ENCODE results near the gene ELFN2. TPM values are rescaled to one million over a fixed set of nuclear protein-coding genes. Genes with fewer than 3 reads are reported as not detected.

The ELFN2 gene
- total and polyA plus RNA-seq, 4 experiments from 2014 or later, result 0.32 to 0.55 TPM; not detected in 2

- Histone ChIP-seq H3K36me3 (ENCODE audit: insufficient read depth, low read length) (no peaks in the 10 kb centered on the region), H3K9me3 (ENCODE audit: control insufficient read depth in 1 of 2, low read length in 2 of 2) (no peaks in the 10 kb centered on the region), H3K4me1 (ENCODE audit: insufficient read depth, low read length) (no peaks in the 10 kb centered on the region), H3K27me3 (ENCODE audit: insufficient read depth, low read length) (peaks cover 5% of the 10 kb centered on the region), H3K4me3 (ENCODE audit: low read length in 2 of 2) (no peak overlapping the region), H3K27ac (ENCODE audit: low read depth, low read length) (no peak overlapping the region)
- no peaks in the 10 kb centered on the region for H3K9me3 Mint-ChIP-seq
- intact Hi-C loops (cut with micrococcal nuclease), result no loop called here
- ChIA-PET CTCF (ENCODE audit: partially characterized antibody) (no interaction called here), POLR2A (ENCODE audit: partially characterized antibody) (no interaction called here)
- H3K4me1 Mint-ChIP-seq, result no peaks in the 10 kb centered on the region
- no peak overlapping the region for H3K27ac Mint-ChIP-seq
- DNase-seq, result no peak
- H3K27me3 Mint-ChIP-seq, result peaks cover 8 to 13% of the 10 kb centered on the region in 2 donors
- H3K4me3 Mint-ChIP-seq, result no peak overlapping the region
- H3K36me3 Mint-ChIP-seq, result no peaks in the 10 kb centered on the region
Observed at GRCh38 chr22:37375801-37376200, 51.5 kb downstream of the ELFN2 start.

- no peak overlapping the region for H3K4me3 Mint-ChIP-seq
- H3K9me3 ChIP-seq (ENCODE audit: control insufficient read depth in 1 of 2, low read length in 2 of 2), result no peaks in the 10 kb centered on the region
- ChIA-PET CTCF (ENCODE audit: partially characterized antibody) (no interaction called here), POLR2A (ENCODE audit: partially characterized antibody) (no interaction called here)
- no peak overlapping the region for H3K27ac Mint-ChIP-seq
- H3K4me1 Mint-ChIP-seq, result no peaks in the 10 kb centered on the region
- H3K36me3 Mint-ChIP-seq, result no peaks in the 10 kb centered on the region
- intact Hi-C loops (cut with micrococcal nuclease), result no loop called here
- H3K27me3 ChIP-seq (ENCODE audit: insufficient read depth, low read length), result peaks cover 5% of the 10 kb centered on the region
- no peaks in the 10 kb centered on the region for H3K36me3 ChIP-seq (ENCODE audit: insufficient read depth, low read length)
- H3K27ac ChIP-seq (ENCODE audit: low read depth, low read length), result no peak overlapping the region
- no peak for DNase-seq
- H3K4me3 ChIP-seq (ENCODE audit: low read length in 2 of 2), result no peak overlapping the region
- H3K4me1 ChIP-seq (ENCODE audit: insufficient read depth, low read length), result no peaks in the 10 kb centered on the region
- H3K27me3 Mint-ChIP-seq, result peaks cover 8 to 13% of the 10 kb centered on the region in 2 donors
- H3K9me3 Mint-ChIP-seq, result no peaks in the 10 kb centered on the region
Observed at GRCh38 chr22:37374571-37374970, 52.7 kb downstream of the ELFN2 start.

DNA sequence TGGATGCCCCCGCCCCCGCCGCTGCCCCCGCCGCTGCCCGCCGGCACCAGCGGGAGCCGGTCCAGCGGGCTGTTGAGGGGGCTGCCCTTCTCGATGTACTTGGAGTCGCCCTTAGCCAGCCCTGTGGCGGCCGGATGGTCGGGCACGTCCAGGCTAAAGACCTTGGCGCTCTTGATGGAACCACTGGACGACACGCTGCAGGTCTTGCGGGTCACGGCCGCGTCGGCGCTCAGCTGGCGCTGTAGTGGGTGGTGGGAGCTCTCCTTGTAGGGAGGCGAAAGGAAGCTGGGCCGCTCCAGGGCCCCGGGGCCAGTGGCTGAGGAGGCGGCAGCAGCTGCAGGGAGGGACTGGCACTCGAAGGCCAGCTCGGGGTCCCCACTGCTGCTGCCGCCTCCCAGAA is 53.8 kb downstream of the ELFN2 start:
- Mint-ChIP-seq H3K36me3 (no peaks in the 10 kb centered on the region), H3K27ac (no peak overlapping the region), H3K27me3 (peaks cover 8 to 9% of the 10 kb centered on the region in 2 donors), H3K4me3 (no peak overlapping the region), H3K4me1 (no peaks in the 10 kb centered on the region), H3K9me3 (no peaks in the 10 kb centered on the region)
- H3K27me3 ChIP-seq (ENCODE audit: insufficient read depth, low read length), result peaks cover 5% of the 10 kb centered on the region
- ChIA-PET POLR2A (ENCODE audit: partially characterized antibody) (no interaction called here), CTCF (ENCODE audit: partially characterized antibody) (no interaction called here)
- no peak overlapping the region for H3K27ac ChIP-seq (ENCODE audit: low read depth, low read length)
- no peaks in the 10 kb centered on the region for H3K36me3 ChIP-seq (ENCODE audit: insufficient read depth, low read length)
- H3K4me3 ChIP-seq (ENCODE audit: low read length in 2 of 2), result no peak overlapping the region
- H3K4me1 ChIP-seq (ENCODE audit: insufficient read depth, low read length), result no peaks in the 10 kb centered on the region
- no peak for DNase-seq
- intact Hi-C loops (cut with micrococcal nuclease), result no loop called here
- H3K9me3 ChIP-seq (ENCODE audit: control insufficient read depth in 1 of 2, low read length in 2 of 2), result no peaks in the 10 kb centered on the region

DNA sequence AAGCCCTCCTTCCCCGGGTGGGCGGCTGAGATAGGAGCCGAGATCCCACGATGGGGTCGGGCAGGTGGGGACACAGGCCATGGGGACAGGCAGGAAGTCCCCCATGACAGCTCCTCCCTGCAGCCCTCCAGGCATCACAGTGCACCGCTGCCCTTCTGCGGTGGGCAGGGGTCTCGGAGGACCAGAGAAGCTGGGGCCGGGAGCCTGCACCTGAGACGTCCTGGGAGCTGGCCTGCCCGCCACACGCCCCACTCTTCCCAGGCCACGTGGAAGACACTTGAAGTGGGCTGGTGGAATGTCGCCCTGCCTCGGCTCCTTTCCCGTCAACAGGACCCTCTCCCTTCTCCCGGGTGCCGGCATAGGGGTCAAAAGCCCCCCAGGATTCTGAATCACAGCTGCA is 55.4 kb downstream of the ELFN2 start:
- Mint-ChIP-seq H3K4me3 (no peak overlapping the region), H3K27me3 (peaks cover 5% of the 10 kb centered on the region in 2 donors), H3K4me1 (no peaks in the 10 kb centered on the region), H3K36me3 (no peaks in the 10 kb centered on the region), H3K27ac (no peak overlapping the region), H3K9me3 (no peaks in the 10 kb centered on the region)
- Histone ChIP-seq H3K4me3 (ENCODE audit: low read length in 2 of 2) (no peak overlapping the region), H3K27ac (ENCODE audit: low read depth, low read length) (no peak overlapping the region), H3K27me3 (ENCODE audit: insufficient read depth, low read length) (peaks cover 1% of the 10 kb centered on the region), H3K4me1 (ENCODE audit: insufficient read depth, low read length) (no peaks in the 10 kb centered on the region), H3K9me3 (ENCODE audit: control insufficient read depth in 1 of 2, low read length in 2 of 2) (no peaks in the 10 kb centered on the region), H3K36me3 (ENCODE audit: insufficient read depth, low read length) (no peaks in the 10 kb centered on the region)
- ChIA-PET CTCF (ENCODE audit: partially characterized antibody) (no interaction called here), POLR2A (ENCODE audit: partially characterized antibody) (no interaction called here)
- intact Hi-C loops (cut with micrococcal nuclease), result no loop called here
- DNase-seq, result no peak

GRCh38 chr22:37371491-37371890 is 55.8 kb downstream of the ELFN2 start:
- Histone ChIP-seq H3K27ac (ENCODE audit: low read depth, low read length) (no peak overlapping the region), H3K4me1 (ENCODE audit: insufficient read depth, low read length) (no peaks in the 10 kb centered on the region), H3K4me3 (ENCODE audit: low read length in 2 of 2) (no peak overlapping the region), H3K36me3 (ENCODE audit: insufficient read depth, low read length) (no peaks in the 10 kb centered on the region), H3K27me3 (ENCODE audit: insufficient read depth, low read length) (no peaks in the 10 kb centered on the region), H3K9me3 (ENCODE audit: control insufficient read depth in 1 of 2, low read length in 2 of 2) (no peaks in the 10 kb centered on the region)
- POLR2A ChIA-PET (ENCODE audit: partially characterized antibody), result no interaction called here
- H3K9me3 Mint-ChIP-seq, result no peaks in the 10 kb centered on the region
- H3K4me3 Mint-ChIP-seq, result no peak overlapping the region
- intact Hi-C loops (cut with micrococcal nuclease), result no loop called here
- DNase-seq, result no peak
- H3K27ac Mint-ChIP-seq, result no peak overlapping the region
- peaks cover 5% of the 10 kb centered on the region in 2 donors for H3K27me3 Mint-ChIP-seq
- no peaks in the 10 kb centered on the region for H3K36me3 Mint-ChIP-seq
- no peaks in the 10 kb centered on the region for H3K4me1 Mint-ChIP-seq
- CTCF ChIA-PET (ENCODE audit: partially characterized antibody), result interaction anchor here (0.6 kb wide), 1 partner anchor 10 kb away, joined by 4 read pairs; no protein-coding TSS in a partner anchor

GRCh38 chr22:37370306-37370979 is 56.8 kb downstream of the ELFN2 start:
- H3K9me3 Mint-ChIP-seq, result no peaks in the 10 kb centered on the region
- CTCF ChIA-PET (ENCODE audit: partially characterized antibody), result interaction anchor here (0.6 kb wide), 1 partner anchor 11 kb away, joined by 4 read pairs; no protein-coding TSS in a partner anchor
- H3K27ac ChIP-seq (ENCODE audit: low read depth, low read length), result no peak overlapping the region
- no peaks in the 10 kb centered on the region for H3K4me1 Mint-ChIP-seq
- intact Hi-C loops (cut with micrococcal nuclease), result no loop called here
- H3K36me3 Mint-ChIP-seq, result no peaks in the 10 kb centered on the region
- H3K4me1 ChIP-seq (ENCODE audit: insufficient read depth, low read length), result no peaks in the 10 kb centered on the region
- no peaks in the 10 kb centered on the region for H3K36me3 ChIP-seq (ENCODE audit: insufficient read depth, low read length)
- H3K9me3 ChIP-seq (ENCODE audit: control insufficient read depth in 1 of 2, low read length in 2 of 2), result no peaks in the 10 kb centered on the region
- H3K27me3 Mint-ChIP-seq, result peaks cover 0 to 2% of the 10 kb centered on the region in 2 donors
- no peak overlapping the region for H3K27ac Mint-ChIP-seq
- POLR2A ChIA-PET (ENCODE audit: partially characterized antibody), result no interaction called here
- H3K27me3 ChIP-seq (ENCODE audit: insufficient read depth, low read length), result no peaks in the 10 kb centered on the region
- H3K4me3 Mint-ChIP-seq, result no peak overlapping the region
- H3K4me3 ChIP-seq (ENCODE audit: low read length in 2 of 2), result no peak overlapping the region
- no peak for DNase-seq

- no peak for DNase-seq
- CTCF ChIA-PET (ENCODE audit: partially characterized antibody), result no interaction called here
- H3K4me3 Mint-ChIP-seq, result no peak overlapping the region
Observed at GRCh38 chr22:37369483-37369882, 57.8 kb downstream of the ELFN2 start.

GRCh38 chr22:37368058-37368457 is 59.2 kb downstream of the ELFN2 start:
- H3K36me3 Mint-ChIP-seq, result no peaks in the 10 kb centered on the region
- ChIA-PET POLR2A (ENCODE audit: partially characterized antibody) (no interaction called here), CTCF (ENCODE audit: partially characterized antibody) (no interaction called here)
- no peak overlapping the region for H3K27ac ChIP-seq (ENCODE audit: low read depth, low read length)
- no peak for DNase-seq
- H3K4me3 ChIP-seq (ENCODE audit: low read length in 2 of 2), result no peak overlapping the region
- H3K27ac Mint-ChIP-seq, result no peak overlapping the region
- H3K4me3 Mint-ChIP-seq, result no peak overlapping the region
- H3K9me3 ChIP-seq (ENCODE audit: control insufficient read depth in 1 of 2, low read length in 2 of 2), result no peaks in the 10 kb centered on the region
- H3K27me3 Mint-ChIP-seq, result no peaks in the 10 kb centered on the region
- H3K9me3 Mint-ChIP-seq, result no peaks in the 10 kb centered on the region
- H3K4me1 ChIP-seq (ENCODE audit: insufficient read depth, low read length), result no peaks in the 10 kb centered on the region
- intact Hi-C loops (cut with micrococcal nuclease), result no loop called here
- H3K27me3 ChIP-seq (ENCODE audit: insufficient read depth, low read length), result no peaks in the 10 kb centered on the region
- H3K4me1 Mint-ChIP-seq, result no peaks in the 10 kb centered on the region
- no peaks in the 10 kb centered on the region for H3K36me3 ChIP-seq (ENCODE audit: insufficient read depth, low read length)

More at GRCh38 chr22:37369483-37369882, 57.8 kb downstream of the ELFN2 start:
- Mint-ChIP-seq H3K4me1 (no peaks in the 10 kb centered on the region), H3K27me3 (no peaks in the 10 kb centered on the region), H3K36me3 (no peaks in the 10 kb centered on the region), H3K9me3 (no peaks in the 10 kb centered on the region), H3K27ac (no peak overlapping the region)
- POLR2A ChIA-PET (ENCODE audit: partially characterized antibody), result no interaction called here
- H3K27ac ChIP-seq (ENCODE audit: low read depth, low read length), result no peak overlapping the region
- no peaks in the 10 kb centered on the region for H3K4me1 ChIP-seq (ENCODE audit: insufficient read depth, low read length)
- no peaks in the 10 kb centered on the region for H3K27me3 ChIP-seq (ENCODE audit: insufficient read depth, low read length)
- H3K4me3 ChIP-seq (ENCODE audit: low read length in 2 of 2), result no peak overlapping the region
- intact Hi-C loops (cut with micrococcal nuclease), result no loop called here
- H3K9me3 ChIP-seq (ENCODE audit: control insufficient read depth in 1 of 2, low read length in 2 of 2), result no peaks in the 10 kb centered on the region
- H3K36me3 ChIP-seq (ENCODE audit: insufficient read depth, low read length), result no peaks in the 10 kb centered on the region
